Neural progenitor cell (in vitro differentiated cells): ENCODE data around the gene TNNI3K.

Source experiments
- EZH2phosphoT487 ChIP-seq: fragments of 200-600 bp; sonication (generic); IDR thresholded peaks from 2 replicates; pipeline ENCODE4 v1.6.1; 2017; ENCODE audit warnings: antibody characterized with exemption
- TF ChIP-seq, protein P1 (sequence below): fragments of 200-600 bp; sonication (generic); IDR thresholded peaks from 2 replicates; pipeline ENCODE4 v1.5.1; 2017; ENCODE audit warnings: antibody characterized with exemption, mild to moderate bottlenecking

DNA sequence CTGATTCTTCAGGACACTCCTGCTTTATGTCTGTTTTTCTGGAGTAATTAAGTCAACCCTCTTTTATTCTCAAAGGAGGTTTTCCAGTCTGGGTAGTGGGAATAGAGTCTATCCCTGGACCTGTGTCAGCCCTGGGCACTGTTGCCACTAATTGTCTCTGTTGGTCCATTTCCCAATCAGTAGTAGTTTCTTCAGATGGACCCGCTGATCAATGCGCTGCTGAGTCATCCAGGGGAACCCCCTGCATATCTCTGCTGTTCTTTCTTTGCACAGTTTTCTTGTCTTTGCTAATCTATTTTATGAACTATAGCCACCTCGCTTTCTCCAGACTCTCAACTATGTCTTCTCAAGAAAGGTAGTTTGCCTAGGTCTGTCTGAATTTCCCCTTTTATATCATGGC lies 82.5 kb downstream of the TNNI3K start:
- TF ChIP-seq, protein P1, sequence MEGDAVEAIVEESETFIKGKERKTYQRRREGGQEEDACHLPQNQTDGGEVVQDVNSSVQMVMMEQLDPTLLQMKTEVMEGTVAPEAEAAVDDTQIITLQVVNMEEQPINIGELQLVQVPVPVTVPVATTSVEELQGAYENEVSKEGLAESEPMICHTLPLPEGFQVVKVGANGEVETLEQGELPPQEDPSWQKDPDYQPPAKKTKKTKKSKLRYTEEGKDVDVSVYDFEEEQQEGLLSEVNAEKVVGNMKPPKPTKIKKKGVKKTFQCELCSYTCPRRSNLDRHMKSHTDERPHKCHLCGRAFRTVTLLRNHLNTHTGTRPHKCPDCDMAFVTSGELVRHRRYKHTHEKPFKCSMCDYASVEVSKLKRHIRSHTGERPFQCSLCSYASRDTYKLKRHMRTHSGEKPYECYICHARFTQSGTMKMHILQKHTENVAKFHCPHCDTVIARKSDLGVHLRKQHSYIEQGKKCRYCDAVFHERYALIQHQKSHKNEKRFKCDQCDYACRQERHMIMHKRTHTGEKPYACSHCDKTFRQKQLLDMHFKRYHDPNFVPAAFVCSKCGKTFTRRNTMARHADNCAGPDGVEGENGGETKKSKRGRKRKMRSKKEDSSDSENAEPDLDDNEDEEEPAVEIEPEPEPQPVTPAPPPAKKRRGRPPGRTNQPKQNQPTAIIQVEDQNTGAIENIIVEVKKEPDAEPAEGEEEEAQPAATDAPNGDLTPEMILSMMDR: no peak
- TF ChIP-seq EZH2phosphoT487: no peak
